Stimulated activated CD8-positive, alpha-beta memory T cell treated with anti-CD3 and anti-CD28 coated beads, Interleukin-12 subunit alpha, Interleukin-12 subunit beta, amount 100 ng/mL, for 24 hours (primary cell): ENCODE data around the gene TRAPPC3L.

Experiments
- DNase-seq: peaks from one replicate; pipeline ENCODE4 v3.0.0-alpha.2; 2020; ENCODE audit errors: extremely low read depth

Gene TRAPPC3L

DNA sequence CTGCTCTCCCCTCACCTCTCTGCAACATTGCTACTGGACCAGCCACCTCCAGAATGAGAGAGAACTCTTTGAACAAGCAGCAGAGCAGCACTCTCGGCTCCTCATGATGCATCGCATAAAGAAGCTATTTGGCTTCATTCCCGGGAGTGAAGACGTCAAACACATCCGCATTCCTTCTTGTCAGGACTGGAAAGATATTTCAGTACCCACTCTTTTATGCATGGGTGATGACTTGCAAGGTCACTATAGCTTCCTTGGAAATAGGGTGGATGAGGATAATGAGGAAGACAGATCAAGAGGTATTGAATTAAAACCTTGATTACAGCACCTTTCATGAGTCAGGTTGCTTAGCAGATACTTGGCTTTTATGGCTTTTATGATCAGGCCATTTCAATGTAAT, 12.4 kb upstream of the TRAPPC3L start:
- no peak for DNase-seq

GRCh38 chr6:116556814-116557415, 11.4 kb upstream of the TRAPPC3L start:
- no peak for DNase-seq

GRCh38 chr6:116556065-116556464, 10.6 kb upstream of the TRAPPC3L start:
- DNase-seq = no peak

DNA sequence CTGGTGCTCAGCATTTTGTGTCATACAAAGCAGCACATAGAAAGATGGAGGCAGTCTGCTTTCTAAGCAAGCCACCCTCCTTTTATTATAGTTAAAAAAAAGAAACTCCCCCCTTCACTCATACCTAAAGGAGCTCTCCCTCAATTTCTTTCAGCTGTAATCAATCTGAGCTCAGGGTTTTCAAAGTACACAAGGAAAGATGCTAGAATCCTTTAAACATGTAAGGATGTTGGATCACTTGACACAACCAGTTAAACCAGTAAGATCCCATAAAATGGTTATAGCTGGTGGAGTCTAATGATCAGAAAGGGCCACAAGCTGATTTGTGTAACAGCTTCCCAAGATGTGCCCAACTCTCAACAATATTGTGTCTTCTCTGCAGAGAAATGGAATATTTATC, 8.0 kb upstream of the TRAPPC3L start, which contains the start of gene CALHM4:
Gene CALHM4, plus strand, starts transcription at position 301 of the 400 bp plus-strand sequence. Its CDS starts 43 bp downstream, at position 344.
- DNase-seq = no peak

DNA sequence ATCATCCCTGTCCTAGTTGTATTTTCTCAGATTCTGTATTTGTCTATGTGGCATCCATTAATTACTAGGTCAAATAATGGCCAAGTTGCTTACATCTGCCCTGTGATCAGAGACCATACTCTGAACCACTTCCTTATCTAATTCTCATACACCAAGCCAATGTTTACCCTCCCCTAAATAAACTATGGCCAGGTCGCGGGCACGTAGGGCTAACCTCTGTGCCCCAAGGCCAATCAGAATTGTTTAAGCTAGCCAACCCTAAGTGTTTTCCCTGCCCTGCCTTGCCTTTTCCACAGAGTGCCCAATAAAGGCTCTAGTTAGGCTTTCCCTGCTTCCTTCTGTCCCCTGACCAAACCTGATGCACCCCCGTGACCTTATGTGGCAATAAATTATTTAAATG, 5.3 kb upstream of the TRAPPC3L start:
- no peak for DNase-seq

GRCh38 chr6:116547358-116547757, 1.9 kb upstream of the TRAPPC3L start:
- no peak for DNase-seq

- DNase-seq = no peak
These were observed 2.3 kb downstream of the TRAPPC3L start for GRCh38 chr6:116543149-116543548.

DNA sequence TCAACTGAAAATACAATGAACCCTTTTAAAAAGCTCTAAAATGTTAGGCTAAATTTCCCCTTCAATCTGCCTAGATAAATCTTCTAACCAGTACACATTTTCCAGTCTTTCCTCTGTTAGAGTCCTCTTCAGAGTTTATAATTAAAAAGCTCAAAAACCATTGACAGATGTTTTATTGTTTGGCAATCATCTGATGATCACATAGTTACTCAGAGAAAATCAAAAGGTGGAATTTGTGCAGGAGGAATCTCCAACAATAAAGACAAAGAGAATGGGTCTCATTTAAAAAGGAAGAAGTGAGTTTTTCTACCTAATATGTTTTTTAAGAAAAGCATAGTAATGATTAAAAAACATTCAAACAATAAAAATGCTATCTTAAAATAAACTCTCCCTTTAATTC, 3.1 kb downstream of the TRAPPC3L start:
- no peak for DNase-seq

DNA sequence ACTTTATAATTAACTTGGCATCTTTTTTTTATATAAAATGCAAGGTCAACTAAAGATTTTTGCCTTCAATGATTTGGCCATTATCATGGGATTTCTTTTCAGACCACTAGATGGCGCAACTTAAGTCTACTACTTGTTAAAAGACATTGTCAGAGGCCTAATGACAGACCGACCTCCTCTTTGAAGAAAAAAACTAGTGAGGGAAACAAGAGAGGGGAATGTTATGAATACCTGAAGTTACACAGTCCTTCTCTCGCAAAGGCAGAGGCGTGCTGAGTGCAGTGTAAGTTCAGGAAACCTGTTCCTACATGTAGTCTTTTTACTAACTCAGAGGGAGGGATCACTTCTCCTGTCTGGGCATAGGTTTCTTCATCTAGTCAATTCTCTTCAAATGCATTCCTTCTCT, 9.3 kb downstream of the TRAPPC3L start:
- DNase-seq = no peak

- DNase-seq = no peak
These were observed 10.4 kb downstream of the TRAPPC3L start for GRCh38 chr6:116535109-116535508.

DNA sequence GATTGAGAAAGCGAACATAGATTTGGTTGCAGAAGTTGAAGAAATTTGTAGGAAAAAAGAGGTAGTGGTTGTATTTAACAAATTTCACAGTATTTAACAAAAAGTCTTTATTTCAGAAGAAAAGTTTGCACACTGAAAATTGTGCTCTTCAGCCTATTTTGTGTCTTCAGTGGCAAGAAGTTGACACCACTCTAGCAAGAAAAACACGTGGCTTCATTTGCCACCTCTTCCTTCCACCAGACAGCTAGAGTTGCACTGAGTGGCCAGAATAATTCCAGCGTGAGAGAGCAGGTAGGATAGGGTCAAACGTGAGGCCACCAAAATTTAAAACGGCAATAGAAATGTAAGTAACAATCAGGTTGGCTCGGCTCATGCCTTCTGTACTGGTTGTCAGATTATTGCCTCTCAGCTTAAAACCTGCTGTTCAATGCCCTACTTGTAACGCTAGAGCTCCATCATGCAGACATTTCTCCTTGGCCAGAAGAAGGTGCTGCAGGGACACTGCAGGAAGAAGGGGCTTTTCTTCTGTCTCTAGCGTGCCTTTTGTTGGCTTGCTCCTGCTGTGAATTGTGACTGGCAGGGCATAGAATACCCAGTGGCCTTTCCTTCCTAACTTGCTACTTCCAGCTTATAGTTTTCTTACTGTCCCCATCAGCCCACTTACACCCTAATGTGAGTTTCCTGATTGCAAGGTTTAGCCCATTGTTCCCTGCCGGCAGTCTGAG, 12.1 kb downstream of the TRAPPC3L start:
- no peak for DNase-seq

DNA sequence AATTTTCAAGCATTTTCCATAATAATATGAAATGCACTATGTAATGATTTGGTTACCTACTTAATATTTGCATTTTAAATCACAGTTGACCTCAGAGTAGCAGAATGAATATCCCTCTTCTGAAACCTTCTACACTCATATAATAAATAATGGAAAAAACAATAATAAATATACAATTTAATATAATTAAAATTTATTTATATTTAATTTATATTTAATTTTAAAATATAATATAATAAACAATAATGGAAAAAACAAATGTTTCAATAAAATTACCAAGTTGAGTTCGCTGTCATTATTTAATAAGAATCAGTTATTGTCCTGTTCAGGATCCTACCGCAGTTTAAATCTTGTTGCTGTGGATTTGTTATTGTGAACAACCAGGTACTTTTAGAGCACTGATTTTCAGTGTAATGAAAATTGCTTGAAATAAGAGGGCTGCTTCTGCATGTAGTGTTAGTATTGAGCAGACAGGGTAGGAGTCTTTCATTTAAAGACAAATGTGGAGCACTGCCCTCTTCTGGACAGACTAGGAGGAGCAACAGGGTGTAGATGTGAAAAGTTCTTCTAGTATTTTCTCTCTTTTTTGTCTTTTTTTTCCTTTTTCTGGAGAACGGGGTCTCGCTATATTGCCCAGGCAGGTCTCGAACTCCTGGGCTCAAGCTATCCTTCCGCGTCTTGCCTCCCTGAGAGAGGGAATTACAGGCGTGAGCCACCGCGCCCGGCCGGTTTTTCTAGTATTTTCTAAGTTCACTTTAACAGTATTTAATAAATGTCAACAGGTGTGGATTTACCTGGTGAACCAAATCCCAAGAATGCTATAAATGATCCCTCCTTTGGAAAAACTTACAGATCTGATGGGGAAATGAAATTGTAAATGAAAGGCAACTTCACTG, 13.6 kb downstream of the TRAPPC3L start:
- DNase-seq = peak; percentile 23

GRCh38 chr6:116530436-116530835, 15.0 kb downstream of the TRAPPC3L start:
- DNase-seq = no peak

DNA sequence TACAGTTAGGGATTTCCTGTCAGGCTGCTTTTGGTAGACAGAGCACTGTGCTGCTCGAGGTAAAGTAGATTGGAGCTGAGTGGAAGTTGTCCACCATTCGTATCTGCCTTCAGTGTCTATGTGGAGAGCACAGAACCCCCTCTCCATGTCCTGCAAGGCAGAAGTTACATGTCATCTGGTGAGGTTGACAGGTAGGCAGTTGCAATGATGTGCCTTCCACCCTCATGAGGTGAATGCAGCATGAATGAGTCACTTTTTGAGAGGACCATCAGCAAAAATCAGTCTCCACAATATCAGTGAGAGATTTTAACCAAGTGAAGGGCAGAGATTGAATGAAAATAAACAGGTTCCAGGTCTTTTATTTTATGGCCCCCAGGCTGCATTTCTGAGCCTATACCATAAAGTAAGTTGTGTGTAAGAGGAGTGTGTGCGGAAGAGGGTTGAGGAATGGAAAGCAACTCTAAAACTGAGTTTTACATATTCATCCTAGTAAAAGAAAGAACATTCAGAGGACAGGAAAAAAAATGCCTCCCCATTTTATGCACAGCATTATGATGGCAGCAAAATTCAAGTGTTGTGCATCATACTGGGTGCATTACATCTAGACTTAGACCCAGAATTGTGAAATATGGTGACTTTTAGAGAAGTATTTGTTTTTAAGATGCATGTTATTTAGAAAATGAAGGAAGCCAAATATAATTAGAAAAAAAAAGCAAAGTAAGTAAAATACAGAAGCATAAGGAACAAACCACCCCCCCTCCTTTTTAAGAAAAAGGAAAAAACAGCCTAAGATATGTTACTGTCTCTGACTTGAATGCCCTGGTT, 15.8 kb downstream of the TRAPPC3L start:
- DNase-seq = no peak

DNA sequence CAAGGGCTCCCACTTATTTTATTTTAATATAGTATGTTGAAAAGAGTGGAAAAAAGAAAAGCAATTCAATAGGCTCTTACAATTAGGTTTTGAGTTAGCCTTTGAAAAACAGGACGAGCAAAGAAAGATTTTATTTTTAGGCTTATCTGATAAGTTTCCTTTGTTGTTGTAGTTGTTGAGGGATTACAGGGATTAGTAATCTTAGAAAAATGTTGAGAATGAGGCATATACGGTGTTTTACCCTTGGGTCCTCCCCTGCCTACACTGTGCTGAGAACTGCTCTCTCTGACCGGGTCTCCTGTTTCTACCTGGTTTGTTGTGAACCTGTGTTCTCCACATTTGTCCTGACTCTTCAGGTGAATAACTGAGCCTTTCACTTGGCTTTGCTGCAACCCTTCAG, 16.7 kb downstream of the TRAPPC3L start:
- DNase-seq = no peak

GRCh38 chr6:116528133-116528532, 17.4 kb downstream of the TRAPPC3L start:
- DNase-seq = no peak

GRCh38 chr6:116524236-116524635, 21.2 kb downstream of the TRAPPC3L start:
- DNase-seq = no peak

DNA sequence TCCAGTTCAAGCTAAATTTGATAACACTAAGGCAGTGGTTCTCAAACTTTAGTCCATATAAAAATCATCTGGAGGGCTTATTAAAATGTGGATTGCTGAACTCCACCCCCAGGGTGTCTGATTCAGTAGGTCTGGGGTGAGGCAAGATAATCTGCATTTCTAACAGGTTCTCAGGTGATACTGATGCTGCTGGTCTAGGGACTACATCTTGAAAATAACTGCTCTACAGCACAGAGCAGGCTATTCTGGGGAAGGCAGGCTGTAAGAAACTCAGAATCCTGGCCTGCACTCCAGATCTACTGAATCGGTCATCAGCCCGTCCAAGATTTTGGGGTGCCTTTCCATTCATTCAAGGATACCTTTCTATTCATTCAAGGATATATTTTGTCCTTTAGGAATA, 22.6 kb downstream of the TRAPPC3L start:
- DNase-seq = no peak

DNA sequence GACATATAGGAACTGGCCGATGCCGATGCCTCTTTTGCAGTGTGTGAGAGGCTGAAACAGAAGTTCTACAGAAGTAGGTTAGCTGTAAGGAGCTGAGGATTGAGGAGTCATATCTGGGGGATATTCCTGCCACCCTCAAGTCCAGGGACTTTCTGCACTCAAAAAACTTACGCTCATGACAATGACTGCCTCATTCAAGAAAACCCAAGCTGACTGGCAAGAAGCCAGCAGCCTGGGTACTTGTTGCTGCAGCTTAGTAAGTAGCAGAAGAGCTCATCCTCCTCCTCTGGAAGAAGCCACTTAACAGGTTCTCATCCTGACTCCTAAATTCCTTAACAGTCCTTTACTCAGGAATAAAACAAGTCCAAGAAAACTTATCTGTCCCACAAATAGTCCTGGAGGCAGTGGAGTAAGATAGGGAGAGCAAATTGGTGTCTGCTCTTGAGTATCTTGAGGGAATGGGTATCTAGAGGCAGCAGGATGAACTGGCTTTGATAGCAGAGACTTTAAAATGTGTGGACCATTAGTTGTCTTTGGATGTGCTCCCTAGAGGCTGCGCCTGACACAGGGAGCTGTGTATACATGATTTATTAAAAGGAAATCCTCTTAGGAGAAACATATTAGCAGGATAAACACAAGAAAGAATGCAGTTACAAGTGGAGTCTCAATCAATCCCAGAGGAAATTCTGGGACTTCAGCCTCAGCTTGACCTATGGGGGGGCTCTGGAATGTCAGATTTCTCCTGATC, 26.7 kb downstream of the TRAPPC3L start:
- no peak for DNase-seq

GRCh38 chr6:116515141-116515540, 30.3 kb downstream of the TRAPPC3L start:
- no peak for DNase-seq

DNA sequence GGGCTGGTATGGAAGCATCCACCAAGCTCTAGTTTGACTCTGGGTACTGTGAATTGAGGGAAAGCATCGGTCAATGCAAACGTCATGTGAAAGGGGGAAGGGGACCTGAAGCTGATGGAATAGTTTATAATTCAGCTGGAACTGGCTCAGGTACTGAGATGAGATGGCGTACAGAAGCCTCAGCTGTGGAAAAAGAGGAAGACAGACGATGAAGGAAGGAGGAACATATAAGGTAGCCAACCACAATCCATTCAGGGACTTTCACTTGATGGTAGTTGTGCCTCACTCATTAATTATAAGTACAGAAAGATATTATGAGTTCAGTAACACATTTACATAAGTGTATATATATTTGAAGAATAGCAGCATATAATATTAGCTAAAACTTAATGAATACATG, 31.4 kb downstream of the TRAPPC3L start:
- no peak for DNase-seq
